Measurements from ENCODE around the gene ANAPC13.

Gene ANAPC13

GRCh38 chr3:134449277-134449676, 36.5 kb downstream of the ANAPC13 start:
- DNase-seq: no peak

GRCh38 chr3:134448664-134449063, 37.1 kb downstream of the ANAPC13 start:
- no peak for DNase-seq

GRCh38 chr3:134447351-134447750, 38.4 kb downstream of the ANAPC13 start:
- DNase-seq: no peak

- no peak for DNase-seq
These were observed 39.0 kb downstream of the ANAPC13 start for GRCh38 chr3:134446800-134447199.

- no peak for DNase-seq
These were observed 40.1 kb downstream of the ANAPC13 start for GRCh38 chr3:134445636-134446035.

- DNase-seq: no peak
These were observed 40.7 kb downstream of the ANAPC13 start for GRCh38 chr3:134445095-134445494.

- DNase-seq: no peak
These were observed 44.0 kb downstream of the ANAPC13 start for GRCh38 chr3:134441821-134442220.

- no peak for DNase-seq
These were observed 44.5 kb downstream of the ANAPC13 start for GRCh38 chr3:134441321-134441720.

GRCh38 chr3:134437211-134437752, 48.5 kb downstream of the ANAPC13 start:
- DNase-seq: no peak

GRCh38 chr3:134432236-134432635, 53.5 kb downstream of the ANAPC13 start:
- no peak for DNase-seq

GRCh38 chr3:134430950-134431445, 54.8 kb downstream of the ANAPC13 start:
- no peak for DNase-seq

GRCh38 chr3:134430174-134430573, 55.6 kb downstream of the ANAPC13 start:
- no peak for DNase-seq

- DNase-seq: no peak
These were observed 57.4 kb downstream of the ANAPC13 start for GRCh38 chr3:134428401-134428800.

Data from activated gamma-delta T cell (primary cell).